OCI-LY3 (cell line): ENCODE measurements around the gene ZNF865.

Experiments
- CTCF ChIP-seq: fragments of 200-600, 300-600 bp; sonication (generic); IDR thresholded peaks from 2 replicates; pipeline ENCODE4 v1.5.1; 2014; ENCODE audit warnings: antibody characterized with exemption, low read length, low read depth
- EZH2phosphoT487 ChIP-seq: fragments of 200-600 bp; shearing (Covaris generic); IDR thresholded peaks from 2 replicates; pipeline ENCODE4 v1.6.1; 2018; ENCODE audit warnings: antibody characterized with exemption, mixed run types, low read depth

GRCh38 chr19:55599842-55600661 lies 5.4 kb upstream of the ZNF865 start, which contains the start of gene ZNF524:
- no peak for TF ChIP-seq EZH2phosphoT487
- TF ChIP-seq CTCF: no peak
